SH-SY5Y (cell line): ENCODE data around the gene MEX3D.

Experiments
- GATA2 ChIP-seq: IDR thresholded peaks from 2 replicates; pipeline ENCODE4 v1.6.1; 2011; ENCODE audit warnings: mild to moderate bottlenecking, low read depth, low read length
- GATA3 ChIP-seq: IDR thresholded peaks from 2 replicates; pipeline ENCODE4 v1.6.1; 2011; ENCODE audit warnings: low read depth, mild to moderate bottlenecking, low read length, moderate library complexity

DNA sequence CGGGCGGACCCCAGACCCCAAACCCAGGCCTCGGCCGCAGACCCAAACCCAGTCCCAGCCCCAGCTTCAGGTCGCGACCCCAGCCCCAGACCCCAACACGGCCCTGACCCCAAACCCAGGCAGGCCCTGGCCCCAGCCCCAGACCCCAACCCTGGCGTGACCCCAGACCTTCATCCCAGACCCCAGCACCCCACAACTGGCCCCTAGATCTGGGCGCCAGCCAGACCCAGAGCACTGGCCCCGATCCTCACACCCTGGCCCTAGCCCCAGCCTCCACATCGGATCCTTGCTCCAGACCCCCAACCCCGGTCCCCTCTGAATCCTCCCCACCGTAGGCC, 17.1 kb upstream of the MEX3D start:
- TF ChIP-seq GATA3 (no peak), GATA2 (no peak)
